Smooth muscle cell (in vitro differentiated cells): ENCODE measurements around the gene HGS. TPM values are rescaled to one million over a fixed set of nuclear protein-coding genes. Genes with fewer than 3 reads are reported as not detected.
A peak's percentile ranks its signal among the peaks of the same experiment; 100 is the strongest.

Source experiments
- DNase-seq: peaks from one replicate; lab custom pipeline; 2025; ENCODE audit not compliant: unreplicated experiment; lab: John Stamatoyannopoulos, UW
- H2AFZ ChIP-seq: fragments of 200-600 bp; sonication (generic); 2 replicates; pipeline ENCODE4 v1.6.0; 2016; ENCODE audit warnings: antibody characterized with exemption, low read depth, mild to moderate bottlenecking
- H3F3A ChIP-seq: fragments of 200-600 bp; sonication (generic); 2 replicates; pipeline ENCODE4 v1.6.0; 2017; ENCODE audit warnings: antibody characterized with exemption, low read depth
- H3K27ac ChIP-seq: fragments of 200-600 bp; sonication (generic); 2 replicates; pipeline ENCODE4 v1.5.1; 2016; ENCODE audit warnings: low read depth, mild to moderate bottlenecking
- H3K27me3 ChIP-seq: fragments of 200-600 bp; sonication (generic); 2 replicates; pipeline ENCODE4 v1.6.1; 2016; ENCODE audit warnings: low read depth, mild to moderate bottlenecking
- H3K36me3 ChIP-seq: fragments of 200-600 bp; sonication (generic); 2 replicates; pipeline ENCODE4 v1.5.1; 2016; ENCODE audit warnings: low read depth
- H3K4me1 ChIP-seq: fragments of 200-600 bp; sonication (generic); 2 replicates; pipeline ENCODE4 v1.5.1; 2016; ENCODE audit warnings: low read depth
- H3K4me2 ChIP-seq: fragments of 200-600 bp; sonication (generic); 2 replicates; pipeline ENCODE4 v1.6.0; 2016; ENCODE audit warnings: mild to moderate bottlenecking
- H3K4me3 ChIP-seq: fragments of 200-600 bp; sonication (generic); 2 replicates; pipeline ENCODE4 v1.5.1; 2016; ENCODE audit warnings: mild to moderate bottlenecking
- H3K79me2 ChIP-seq: fragments of 200-600 bp; sonication (generic); 2 replicates; pipeline ENCODE4 v1.6.0; 2016; ENCODE audit warnings: low read depth, mild to moderate bottlenecking
- H3K9ac ChIP-seq: fragments of 200-600 bp; sonication (generic); 2 replicates; pipeline ENCODE4 v1.6.0; 2016; ENCODE audit warnings: low read depth
- H3K9me3 ChIP-seq: fragments of 200-600 bp; sonication (generic); replicated peaks from 2 replicates; pipeline ENCODE4 v1.5.1; 2016; ENCODE audit warnings: low read depth
- H4K20me1 ChIP-seq: fragments of 200-600 bp; sonication (generic); 2 replicates; pipeline ENCODE4 v1.6.0; 2016; ENCODE audit warnings: low read depth
- CTCF ChIP-seq: fragments of 200-600 bp; sonication (generic); IDR thresholded peaks from 2 replicates; pipeline ENCODE4 v1.5.1; 2017; ENCODE audit warnings: borderline replicate concordance, mild to moderate bottlenecking, antibody characterized with exemption; ENCODE audit not compliant: insufficient read depth, poor library complexity, severe bottlenecking
- WGBS: methylation state at CpG from one replicate; pipeline ENCODE4 v1.1.7; 2016; ENCODE audit warnings: low lambda C conversion rate; 5-methylcytosine and 5-hydroxymethylcytosine counted together
- polyA plus RNA-seq: library from polyadenylated mRNA; unstranded; fragments of >200 nt; fragmentation: Nextera tagmentation; extraction: Ambion mirVana; gene quantifications from 2 replicates; pipeline ENCODE4 v1.2.1, GENCODE V29; 2016
- total RNA-seq: library from RNA; depleted of rRNA; stranded (reverse); fragments of >200 nt; gene quantifications from 2 replicates; pipeline ENCODE4 v1.2.3, GENCODE V29; 2014

The HGS gene
- total and polyA plus RNA-seq, 2 experiments from 2014 or later = 64.9 to 164 TPM

- Histone ChIP-seq H3K9ac (no peak overlapping the region), H3K4me3 (peak overlapping the region; percentile 83), H3K4me2 (peak overlapping the region; percentile 99), H2AFZ (no peak overlapping the region), H3K27me3 (no peaks in the 10 kb centered on the region), H3K79me2 (peaks cover 27% of the 10 kb centered on the region), H3F3A (no peaks in the 10 kb centered on the region), H3K36me3 (no peaks in the 10 kb centered on the region), H4K20me1 (no peaks in the 10 kb centered on the region), H3K27ac (no peak overlapping the region), H3K9me3 (no peaks in the 10 kb centered on the region), H3K4me1 (peaks cover 8% of the 10 kb centered on the region)
- 84% methylated on average over 18 of the region's 18 CpGs for WGBS
- no peak for DNase-seq
- TF ChIP-seq CTCF = no peak
Measured at GRCh38 chr17:81667754-81668153, 16.1 kb upstream of the HGS start.

GRCh38 chr17:81672504-81672903, 11.3 kb upstream of the HGS start:
- Histone ChIP-seq H3K9me3 (no peaks in the 10 kb centered on the region), H3K9ac (no peak overlapping the region), H4K20me1 (peaks cover 4% of the 10 kb centered on the region), H3K4me3 (no peak overlapping the region), H2AFZ (no peak overlapping the region), H3K36me3 (no peaks in the 10 kb centered on the region), H3K4me2 (no peak overlapping the region), H3K27me3 (no peaks in the 10 kb centered on the region), H3K27ac (no peak overlapping the region), H3F3A (peaks cover 8% of the 10 kb centered on the region), H3K79me2 (peaks cover 10% of the 10 kb centered on the region), H3K4me1 (peaks cover 3% of the 10 kb centered on the region)
- no peak for TF ChIP-seq CTCF
- WGBS = 93% methylated on average over 18 of the region's 18 CpGs
- DNase-seq = no peak

DNA sequence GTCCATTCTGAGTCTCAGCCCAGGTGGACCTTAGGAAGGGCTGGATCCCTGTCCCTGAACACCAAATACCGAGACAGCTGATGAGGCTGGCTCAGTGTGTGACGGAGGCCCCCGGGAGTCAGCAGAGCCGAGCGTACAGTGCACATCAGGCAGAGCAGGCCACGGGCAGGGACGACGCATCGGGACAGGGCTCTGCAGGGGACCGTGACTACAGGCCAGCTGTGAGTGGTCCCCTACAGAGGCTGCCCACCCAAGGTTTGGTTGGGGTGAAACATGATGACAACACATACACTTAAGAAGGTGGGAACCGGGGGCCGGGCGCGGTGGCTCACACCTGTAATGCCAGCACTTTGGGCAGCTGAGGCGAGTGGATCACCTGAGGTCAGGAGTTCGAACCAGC, 10.9 kb upstream of the HGS start:
- H3K27me3 ChIP-seq = no peaks in the 10 kb centered on the region
- no peak overlapping the region for H3K4me2 ChIP-seq
- no peak overlapping the region for H3K9ac ChIP-seq
- peaks cover 8% of the 10 kb centered on the region for H3F3A ChIP-seq
- no peaks in the 10 kb centered on the region for H3K4me1 ChIP-seq
- H3K79me2 ChIP-seq = peaks cover 5% of the 10 kb centered on the region
- H2AFZ ChIP-seq = no peak overlapping the region
- no peak overlapping the region for H3K4me3 ChIP-seq
- no peaks in the 10 kb centered on the region for H3K36me3 ChIP-seq
- WGBS = 97% methylated on average over 16 of the region's 16 CpGs
- H3K9me3 ChIP-seq = no peaks in the 10 kb centered on the region
- TF ChIP-seq CTCF = no peak
- H3K27ac ChIP-seq = no peak overlapping the region
- no peak for DNase-seq
- peaks cover 4% of the 10 kb centered on the region for H4K20me1 ChIP-seq

- Histone ChIP-seq H3K27me3 (no peaks in the 10 kb centered on the region), H2AFZ (no peak overlapping the region), H3K79me2 (peaks cover 3% of the 10 kb centered on the region), H3K27ac (no peak overlapping the region), H3K9ac (no peak overlapping the region), H3K36me3 (no peaks in the 10 kb centered on the region), H4K20me1 (peaks cover 4% of the 10 kb centered on the region), H3K9me3 (no peaks in the 10 kb centered on the region), H3K4me1 (no peaks in the 10 kb centered on the region), H3K4me3 (no peak overlapping the region), H3K4me2 (no peak overlapping the region), H3F3A (peaks cover 8% of the 10 kb centered on the region)
- WGBS = 93% methylated on average over 18 of the region's 18 CpGs
- no peak for DNase-seq
- no peak for TF ChIP-seq CTCF
Measured at GRCh38 chr17:81673561-81674258, 10.1 kb upstream of the HGS start.
